Inflammatory macrophage treated with lipopolysaccharide for 1 hour (primary cell): ENCODE data around the gene KRT78.

Source experiments
- DNase-seq, 2 donors: peaks; one replicate each; pipeline ENCODE4 v3.0.0-alpha.2; 2020 to 2022

Gene KRT78

GRCh38 chr12:52838609-52839435 lies 10.0 kb downstream of the KRT78 start:
- peak; percentile 68 to 80 for DNase-seq

DNA sequence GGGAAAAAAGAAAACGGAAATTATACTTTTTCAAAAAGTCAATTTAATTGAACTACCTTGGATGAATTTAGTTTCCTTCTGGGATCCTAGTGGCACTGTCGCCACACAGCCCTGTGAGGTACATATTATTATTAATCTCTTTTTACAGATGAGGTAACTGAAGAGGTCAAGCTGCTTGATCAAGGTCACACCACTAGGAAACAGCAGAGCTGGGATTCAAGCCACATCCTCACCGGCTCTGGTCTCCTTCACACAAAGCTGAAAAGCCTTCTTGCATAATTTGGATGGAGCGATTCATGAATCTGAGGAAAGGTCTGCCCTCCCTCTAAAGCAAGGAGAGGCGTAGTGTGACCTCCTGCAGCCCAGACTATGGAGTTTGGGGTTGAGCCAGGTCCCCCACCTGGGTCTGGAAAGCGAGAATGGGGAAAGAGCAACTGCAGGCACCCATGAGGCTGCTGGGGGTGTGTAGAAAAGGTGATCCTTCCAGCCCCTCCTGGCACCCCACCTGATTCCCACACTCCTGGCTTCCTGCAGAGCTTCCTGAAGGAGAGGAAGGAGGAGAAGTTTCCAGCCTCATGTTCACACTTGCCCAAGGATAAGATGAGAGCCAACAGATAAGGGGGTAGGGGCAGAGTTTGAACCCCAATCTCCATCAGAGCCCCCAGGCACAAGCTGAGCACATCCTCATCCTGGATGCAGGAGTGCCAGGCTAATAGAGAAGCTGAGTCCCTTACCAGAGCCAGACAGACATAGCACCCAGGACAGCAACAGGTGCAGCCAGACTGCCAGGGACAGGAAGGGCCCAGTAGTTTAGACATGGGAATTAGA lies 10.8 kb downstream of the KRT78 start:
- DNase-seq: no peak

DNA sequence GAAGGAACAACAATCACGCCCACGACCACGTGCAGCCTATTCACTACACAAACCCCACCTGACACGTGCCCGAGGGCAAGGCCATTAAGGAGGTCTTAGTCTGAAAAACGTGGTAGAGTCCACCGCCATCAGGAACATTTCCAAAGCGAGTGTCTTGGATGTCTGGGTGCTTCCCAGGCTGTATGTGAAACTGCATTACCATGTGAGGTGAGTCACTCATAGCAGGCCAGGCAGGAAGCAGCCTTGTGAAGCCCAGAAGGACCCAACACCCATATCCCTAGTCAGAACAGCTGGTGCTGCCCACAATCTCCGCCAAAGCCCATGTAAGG lies 11.4 kb downstream of the KRT78 start:
- peak; percentile 68 to 92 for DNase-seq

- no peak for DNase-seq
Observed at GRCh38 chr12:52836491-52837412, 12.0 kb downstream of the KRT78 start.

DNA sequence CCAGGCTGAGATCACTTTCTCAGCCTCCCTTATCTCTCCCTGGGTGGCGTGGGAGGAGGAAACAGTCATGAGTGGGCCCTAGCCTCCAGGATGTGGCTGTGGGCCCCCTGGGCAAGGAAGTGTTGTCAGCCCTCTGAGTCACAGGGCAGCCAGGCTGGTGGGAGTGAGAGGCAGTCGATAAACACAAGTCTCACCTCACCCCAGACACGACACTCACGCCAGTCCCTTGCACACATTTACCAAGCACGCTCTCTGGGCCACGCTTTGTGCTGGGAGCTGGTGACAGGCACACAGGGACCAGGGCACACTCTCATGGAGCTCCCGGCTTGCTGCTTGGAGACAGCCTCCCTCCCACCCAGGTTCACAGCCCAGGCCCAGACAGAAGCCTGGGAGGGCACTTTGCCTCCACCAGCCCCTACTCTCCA lies 12.7 kb downstream of the KRT78 start:
- peak; percentile 81 to 95 for DNase-seq

- no peak for DNase-seq
Observed at GRCh38 chr12:52835271-52836041, 13.3 kb downstream of the KRT78 start.

DNA sequence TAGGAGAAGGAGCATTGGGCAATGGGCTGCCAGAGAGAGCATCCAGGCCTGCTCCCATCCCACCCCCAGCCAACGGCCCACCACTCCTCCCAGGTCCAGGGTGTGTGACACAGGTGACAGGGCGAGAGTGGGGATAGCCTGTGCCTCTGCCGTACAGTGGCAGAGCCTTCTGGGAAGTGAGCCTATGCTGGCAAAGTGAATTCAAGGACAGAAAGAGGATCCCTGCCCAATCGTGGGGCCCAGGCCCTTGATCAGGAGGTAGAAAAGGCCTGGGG lies 14.1 kb downstream of the KRT78 start:
- no peak for DNase-seq

- no peak for DNase-seq
Observed at GRCh38 chr12:52833922-52834726, 14.7 kb downstream of the KRT78 start, which contains the start of gene KRT79. KRT79 (minus strand) TSS chr12:52834311; CDS start chr12:52834260, 51 bp downstream.

- peak; percentile 47 to 71 for DNase-seq
Observed at GRCh38 chr12:52832985-52833905, 15.5 kb downstream of the KRT78 start.

GRCh38 chr12:52832451-52832850 lies 16.3 kb downstream of the KRT78 start:
- no peak for DNase-seq

DNA sequence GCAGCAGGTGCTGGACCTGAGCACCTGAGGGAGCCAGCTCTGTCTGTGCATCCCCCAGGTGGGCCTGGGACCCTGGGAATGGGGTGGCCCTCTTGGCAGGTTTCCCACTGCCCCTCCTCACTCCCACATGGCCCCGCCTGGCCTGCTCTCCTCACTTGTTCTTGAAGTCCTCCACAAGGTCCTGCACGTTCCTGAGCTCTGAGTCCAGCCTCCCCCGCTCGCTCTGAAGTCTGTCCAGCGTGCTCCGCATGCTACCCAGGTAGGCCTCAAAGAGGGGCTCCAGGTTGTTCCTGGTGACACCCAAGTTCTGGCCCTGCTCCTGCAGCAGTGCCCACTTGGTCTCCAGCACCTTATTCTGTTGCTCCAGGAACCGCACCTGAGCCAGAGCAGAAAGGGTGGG lies 17.5 kb downstream of the KRT78 start:
- no peak for DNase-seq

- peak; percentile 39 to 64 for DNase-seq
Observed at GRCh38 chr12:52829986-52830770, 18.6 kb downstream of the KRT78 start.

DNA sequence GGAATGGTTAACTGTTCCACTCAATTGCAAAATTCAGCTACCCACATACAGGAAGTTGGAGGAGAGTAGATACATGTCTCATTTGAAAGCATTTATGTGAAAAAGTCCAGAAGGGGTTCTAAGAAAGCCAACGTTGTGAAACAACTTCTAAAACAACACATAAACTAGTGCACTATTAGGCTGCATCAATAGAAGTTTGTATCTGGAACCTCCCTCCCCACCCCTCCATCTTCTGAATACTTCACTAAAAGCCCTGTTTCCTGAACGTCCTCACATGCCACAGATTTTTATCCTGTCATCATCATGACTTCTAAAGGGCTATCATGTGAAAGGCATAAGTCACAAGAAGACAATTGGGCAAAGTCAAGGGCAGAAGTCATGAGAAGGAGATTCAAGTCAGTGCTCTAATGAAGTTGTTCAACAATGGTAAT lies 20.2 kb downstream of the KRT78 start:
- peak; percentile 78 to 97 for DNase-seq

GRCh38 chr12:52828156-52828555 lies 20.6 kb downstream of the KRT78 start:
- DNase-seq: no peak

DNA sequence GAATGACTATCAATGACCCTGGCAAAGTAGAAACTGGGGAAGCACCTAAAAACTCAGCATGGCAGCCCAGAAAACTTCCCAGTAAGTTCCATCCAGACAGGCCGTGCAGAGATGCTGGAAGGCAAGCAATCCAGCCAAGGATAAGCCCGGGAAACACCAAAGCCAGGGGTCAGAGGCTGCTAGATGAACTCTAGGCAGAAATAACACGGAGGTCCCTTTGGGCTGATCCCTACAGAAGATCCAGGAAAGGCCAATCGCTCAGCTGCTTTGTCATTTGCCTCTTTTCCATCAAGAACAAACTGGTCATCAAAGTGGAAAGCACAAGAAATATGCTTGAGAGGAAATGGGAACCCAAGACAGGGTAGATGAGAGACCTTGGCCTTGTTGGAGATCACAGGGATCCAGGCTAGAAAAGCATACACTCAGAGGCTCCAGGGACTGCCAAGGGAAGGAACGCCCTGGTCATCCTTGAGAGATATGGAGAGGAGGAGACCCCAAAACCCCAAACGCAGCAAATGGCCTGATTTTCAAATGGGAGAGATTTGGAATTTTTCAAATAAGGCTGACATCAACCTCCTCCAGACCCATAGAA lies 21.2 kb downstream of the KRT78 start:
- no peak for DNase-seq

DNA sequence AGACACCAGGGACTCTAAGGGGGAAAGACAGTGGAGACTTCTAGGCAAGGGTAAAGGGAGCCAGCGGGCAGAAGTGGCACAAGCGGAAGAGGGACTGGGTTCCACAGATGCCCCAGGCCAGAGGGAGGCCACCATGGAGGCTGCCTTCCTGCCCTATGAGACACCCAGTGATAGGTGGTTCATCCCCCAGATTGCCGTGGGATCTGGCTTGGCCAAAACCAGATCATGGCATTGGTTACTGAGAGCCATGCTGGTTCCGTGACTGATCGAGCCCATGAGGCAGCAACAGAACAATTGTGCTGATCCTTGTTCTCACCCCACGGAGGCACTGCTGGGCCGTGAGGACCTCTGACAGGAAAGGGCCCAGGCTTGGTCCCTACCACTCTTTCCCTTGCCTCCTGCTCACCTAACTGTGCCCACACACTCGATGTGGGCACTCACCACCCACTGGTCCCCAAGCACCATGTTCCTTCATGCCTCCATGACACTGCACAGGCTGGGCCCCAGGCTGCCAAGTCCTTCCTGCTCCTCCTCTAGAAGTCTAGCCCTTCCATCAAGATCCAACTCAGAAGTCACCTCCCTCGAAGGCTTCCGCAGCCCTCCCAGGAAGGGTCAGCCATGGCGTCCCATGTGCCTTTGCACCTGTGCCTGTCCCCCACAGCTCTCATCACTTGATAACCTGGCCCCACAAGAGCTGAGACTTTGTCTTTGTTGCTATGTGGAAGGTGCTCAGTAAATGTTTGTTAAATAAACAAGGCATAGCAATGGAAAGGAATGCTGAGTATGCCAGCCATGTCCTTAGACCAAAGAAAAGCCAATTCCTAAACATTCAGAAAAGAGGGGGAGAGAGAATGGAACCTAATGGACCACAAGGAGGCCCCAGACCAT lies 21.9 kb downstream of the KRT78 start:
- no peak for DNase-seq

DNA sequence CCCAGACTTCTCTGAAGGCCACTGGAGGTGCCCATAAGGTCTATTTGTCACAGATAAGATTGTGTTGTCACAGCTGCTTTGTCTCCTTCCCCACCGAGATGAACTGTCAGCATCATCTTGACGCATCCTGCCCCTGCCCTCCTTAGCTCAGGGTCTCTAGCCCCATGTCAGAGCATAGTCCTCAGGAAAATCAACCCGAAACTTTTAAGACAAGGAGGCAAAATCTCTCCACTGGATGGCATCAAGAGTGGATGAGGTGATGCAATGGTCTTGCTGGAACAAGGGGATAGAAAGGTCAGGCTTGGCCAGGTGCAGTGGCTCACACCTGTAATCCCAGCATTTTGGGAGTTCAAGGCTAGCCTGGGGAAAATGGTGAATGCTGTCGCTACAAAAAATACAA lies 22.8 kb downstream of the KRT78 start:
- DNase-seq: no peak
